Measurements from ENCODE around the gene DERA. TPM values are rescaled to one million over a fixed set of nuclear protein-coding genes. Genes with fewer than 3 reads are reported as not detected.

DERA gene
- total RNA-seq, 1 donor from 2014 or later = 34.4 TPM

- no peak for DNase-seq (ENCODE audit: low spot score)
Measured at GRCh38 chr12:16074894-16075293, 163.8 kb downstream of the DERA start.

DNA sequence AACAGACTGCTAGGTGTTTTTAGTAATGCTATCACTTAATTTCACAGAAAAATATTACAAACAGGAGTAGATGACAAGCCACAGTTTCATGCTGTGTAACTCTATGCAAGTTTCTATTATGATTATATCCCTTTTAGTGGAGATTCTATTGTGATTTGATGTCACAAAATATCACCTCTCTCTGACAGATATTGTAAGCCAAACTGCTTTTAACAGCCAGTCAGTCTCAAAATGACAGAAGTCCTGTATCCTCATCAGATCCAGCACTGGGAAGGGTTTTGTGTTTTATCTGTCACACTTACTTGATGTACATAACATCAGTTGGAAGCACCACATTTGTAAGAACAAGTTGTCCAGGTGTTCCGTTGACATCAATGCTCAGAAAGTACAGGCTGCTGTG, 164.8 kb downstream of the DERA start:
- DNase-seq (ENCODE audit: low spot score) = no peak

- peak; percentile 17 for DNase-seq (ENCODE audit: low spot score)
Measured at GRCh38 chr12:16076557-16076956, 165.4 kb downstream of the DERA start.

GRCh38 chr12:16076970-16077522, 165.9 kb downstream of the DERA start:
- peak; percentile 66 for DNase-seq (ENCODE audit: low spot score)

- no peak for DNase-seq (ENCODE audit: low spot score)
Measured at GRCh38 chr12:16086462-16086861, 175.3 kb downstream of the DERA start.

DNA sequence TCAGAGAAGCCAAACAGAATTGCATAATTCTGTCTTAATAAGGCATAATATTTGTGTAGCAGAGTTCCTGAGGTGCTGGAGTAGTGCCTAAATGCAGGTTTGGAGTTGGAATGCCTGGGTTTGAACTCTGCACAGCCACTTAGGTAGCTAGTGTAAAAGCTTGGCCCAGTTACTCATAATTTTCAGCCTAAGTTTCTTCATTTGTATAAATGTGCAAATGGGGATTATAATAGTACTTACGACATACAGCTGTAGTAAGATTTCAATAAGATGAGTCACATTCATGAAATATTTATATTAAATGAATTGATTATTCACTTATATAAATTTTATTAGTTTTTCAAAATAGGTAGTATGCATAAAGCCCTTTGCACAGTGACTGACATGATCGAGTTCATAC, 175.8 kb downstream of the DERA start:
- no peak for DNase-seq (ENCODE audit: low spot score)

Other genes starting within 250 kb of the DERA start
- 150 TPM for gene EPS8, start 121.9 kb upstream of the DERA start, total RNA-seq
- 81.9 TPM for gene STRAP, start 28.9 kb upstream of the DERA start, total RNA-seq